GM19467 (cell line): ENCODE results near the gene PSMB9.
"Not testable (repeated sequence)": the region's sequence is repeated elsewhere in the genome, so short reads cannot be mapped to it uniquely, and the experiment has no call there.

Experiments used
- ATAC-seq: cut with Tn5 transposase; IDR thresholded peaks from one replicate; pipeline ENCODE4 v1.9.1; 2021; ENCODE audit warnings: mild to moderate bottlenecking, moderate library complexity; ENCODE audit not compliant: unreplicated experiment

Gene PSMB9

DNA sequence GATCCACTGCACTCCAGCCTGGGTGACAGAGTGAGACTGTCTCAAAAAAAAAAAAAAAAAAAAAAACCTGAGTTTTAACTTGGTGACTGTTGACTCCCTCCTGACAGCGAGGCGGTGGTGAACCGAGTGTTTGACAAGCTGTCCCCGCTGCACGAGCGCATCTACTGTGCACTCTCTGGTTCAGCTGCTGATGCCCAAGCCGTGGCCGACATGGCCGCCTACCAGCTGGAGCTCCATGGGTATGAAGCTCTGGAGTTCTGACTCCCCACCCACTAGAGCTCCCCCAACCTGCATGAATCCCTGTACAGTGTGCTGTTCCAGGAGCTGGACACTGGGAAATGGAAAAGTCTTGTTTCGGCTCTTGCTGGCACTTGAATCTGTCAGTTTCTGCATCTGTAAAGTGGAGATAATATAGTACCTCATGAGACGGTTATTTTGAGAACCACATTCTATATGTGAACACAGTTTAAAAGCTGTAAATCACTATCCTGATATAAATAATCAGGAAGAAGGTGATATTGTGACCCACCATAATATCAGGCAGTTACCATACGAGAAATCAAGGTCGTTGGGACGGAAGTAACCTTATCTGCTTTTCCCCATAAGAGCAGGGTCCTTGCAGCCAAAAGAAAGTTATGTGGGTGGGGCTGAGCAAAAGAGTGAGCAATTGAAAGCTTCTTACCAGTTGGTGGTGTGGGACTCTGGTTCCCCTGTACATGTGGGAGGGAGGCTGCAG, 3.3 kb downstream of the PSMB9 start:
- ATAC-seq, result no peak

- no peak for ATAC-seq
Measured at GRCh38 chr6:32858194-32858593, 4.2 kb downstream of the PSMB9 start.

- ATAC-seq, result no peak
Measured at GRCh38 chr6:32860674-32861073, 6.7 kb downstream of the PSMB9 start.

GRCh38 chr6:32862725-32863124, 8.7 kb downstream of the PSMB9 start:
- ATAC-seq, result no peak

GRCh38 chr6:32865724-32866443, 11.9 kb downstream of the PSMB9 start:
- no peak for ATAC-seq

- ATAC-seq, result no peak
Measured at GRCh38 chr6:32867022-32867477, 13.1 kb downstream of the PSMB9 start.

GRCh38 chr6:32867554-32868256, 13.7 kb downstream of the PSMB9 start:
- ATAC-seq, result no peak

DNA sequence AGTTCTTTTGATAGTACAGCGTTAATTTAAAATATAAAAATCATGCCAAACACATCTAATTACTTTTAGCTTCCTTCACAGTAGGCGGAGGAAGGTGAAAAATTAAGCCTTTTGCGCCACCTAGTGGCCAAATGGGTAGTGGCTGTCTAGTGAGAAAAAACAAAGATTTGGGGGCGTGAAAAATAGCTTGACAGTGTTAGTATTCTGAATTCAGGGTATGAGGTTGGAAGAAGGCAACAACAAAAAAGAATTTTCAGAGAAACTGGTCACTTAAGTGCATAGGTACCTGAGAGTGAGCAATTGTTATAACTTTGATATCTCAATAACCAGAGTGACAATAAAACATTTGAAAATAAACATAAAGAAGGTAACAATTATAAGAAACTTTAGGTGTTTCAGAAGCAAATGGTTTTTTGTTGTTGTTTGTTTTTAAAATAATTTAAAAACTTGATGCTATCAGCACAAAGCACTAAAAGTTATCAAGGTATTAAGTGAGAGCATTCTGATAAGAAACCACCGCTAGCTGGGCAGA, 14.3 kb downstream of the PSMB9 start:
- no peak for ATAC-seq

DNA sequence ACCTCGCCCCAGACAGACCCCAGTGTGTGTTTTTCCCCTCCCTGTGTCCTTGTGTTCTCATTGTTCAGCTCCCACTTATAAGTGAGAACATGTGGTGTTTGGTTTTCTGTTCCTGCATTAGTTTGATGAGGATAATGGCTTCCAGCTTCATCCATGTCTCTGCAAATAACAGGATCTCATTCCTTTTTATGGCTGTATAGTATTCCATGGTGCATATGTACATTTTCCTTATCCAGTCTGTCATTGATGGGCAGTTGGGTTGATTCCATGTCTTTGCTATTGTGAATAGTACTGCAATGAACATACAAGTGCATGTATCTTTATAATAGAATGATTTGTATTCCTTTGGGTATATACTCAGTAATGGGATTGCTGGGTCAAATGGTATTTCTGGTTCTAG, 20.0 kb downstream of the PSMB9 start:
- not testable (repeated sequence) for ATAC-seq

DNA sequence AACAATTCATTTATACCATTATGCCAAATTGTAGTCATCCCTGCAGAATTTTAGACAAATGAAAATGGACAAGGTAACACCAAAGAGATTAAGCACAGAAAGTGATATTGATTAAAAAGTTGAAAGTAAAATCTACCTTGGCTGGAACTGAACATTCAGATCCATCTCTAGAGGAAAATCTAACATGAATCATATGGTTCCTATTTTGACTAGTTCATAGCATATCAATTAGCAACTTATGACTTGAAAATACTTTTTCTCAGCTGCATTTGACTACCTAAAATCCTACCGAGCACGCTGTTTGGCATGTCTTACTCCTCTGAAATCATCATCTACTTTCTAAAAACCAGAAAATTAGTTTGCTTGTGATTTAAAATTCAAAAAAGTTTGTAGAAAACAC, 22.6 kb downstream of the PSMB9 start:
- ATAC-seq, result no peak

GRCh38 chr6:32879691-32880090, 25.7 kb downstream of the PSMB9 start:
- ATAC-seq, result no peak

DNA sequence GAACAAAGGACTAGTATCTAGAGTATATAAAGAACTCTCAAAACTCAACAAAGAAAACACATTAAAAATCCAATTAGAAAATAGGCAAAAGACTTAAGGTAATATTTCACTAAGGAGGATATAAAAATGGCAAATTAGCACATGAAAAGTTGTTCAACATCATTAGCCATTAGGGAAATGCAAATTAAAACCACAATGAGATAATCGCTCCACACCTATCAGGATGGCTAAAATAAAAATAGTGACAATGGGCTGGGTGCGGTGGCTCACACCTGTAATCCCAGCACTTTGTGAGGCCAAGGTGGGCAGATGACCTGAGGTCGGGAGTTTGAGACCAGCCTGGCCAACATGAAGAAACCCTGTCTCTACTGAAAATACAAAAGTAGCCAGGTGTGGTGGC, 27.0 kb downstream of the PSMB9 start:
- ATAC-seq, result not testable (repeated sequence)

DNA sequence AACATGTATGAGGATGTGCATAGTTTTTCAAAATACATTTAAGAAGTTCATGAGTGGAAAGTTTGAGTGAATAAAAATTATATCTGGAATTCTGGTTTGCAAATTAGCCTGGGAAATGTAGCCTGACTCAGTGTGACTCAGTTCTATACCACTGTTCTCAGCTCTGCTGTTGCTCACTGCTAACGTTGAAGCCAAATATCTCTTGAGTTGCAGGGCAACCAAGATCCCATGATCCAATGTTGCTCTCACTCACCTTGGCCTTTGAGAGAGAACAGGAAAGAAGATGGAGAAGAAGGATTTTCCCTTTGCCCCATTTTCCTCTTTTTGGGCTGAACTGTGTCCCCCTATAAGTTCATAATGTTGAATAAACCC, 28.9 kb downstream of the PSMB9 start:
- ATAC-seq, result no peak

DNA sequence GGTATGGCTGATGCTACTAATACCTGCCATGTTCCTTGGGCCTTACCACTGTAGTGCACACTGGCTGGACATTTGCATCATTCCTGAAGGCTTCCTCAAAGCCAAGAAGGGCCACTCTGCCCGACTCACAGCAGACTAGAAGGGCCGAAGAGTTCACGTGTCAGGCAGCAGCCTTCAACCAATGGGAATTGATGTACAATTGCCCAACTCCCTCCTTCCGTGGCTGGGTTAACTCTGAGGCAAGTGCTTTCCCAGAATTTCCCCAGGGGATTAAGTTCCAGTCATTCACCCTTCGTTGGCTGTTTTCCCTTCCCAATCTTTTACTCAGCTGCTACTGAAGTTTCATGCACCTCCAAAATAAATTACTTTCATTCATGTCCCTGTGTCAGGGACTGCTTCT, 29.8 kb downstream of the PSMB9 start:
- no peak for ATAC-seq

DNA sequence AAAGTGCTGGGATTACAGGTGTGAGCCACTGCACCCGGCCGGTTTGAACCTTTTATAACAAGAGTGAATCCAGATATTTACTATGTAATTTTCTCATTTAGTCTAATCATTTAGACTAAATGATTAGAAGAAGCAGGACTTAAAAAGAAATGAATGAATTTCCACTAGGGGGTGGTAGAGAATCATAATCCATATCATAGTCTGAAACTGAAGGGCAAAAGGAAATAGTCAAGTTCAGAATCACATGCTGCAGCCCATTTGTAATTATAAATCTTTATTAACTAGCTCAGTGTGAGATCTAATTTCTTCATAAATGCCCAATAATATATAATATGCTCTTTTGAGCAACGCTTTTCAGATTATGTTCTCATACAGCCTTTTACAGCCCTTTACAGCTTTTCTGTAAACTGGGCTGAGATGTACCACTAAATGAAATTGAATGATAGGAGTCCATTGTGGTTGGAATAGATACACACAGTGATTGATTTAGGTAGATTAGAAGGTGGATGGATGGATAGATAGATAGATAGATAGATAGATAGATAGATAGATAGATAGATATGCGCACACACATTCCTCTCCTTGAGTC, 31.8 kb downstream of the PSMB9 start:
- no peak for ATAC-seq

- ATAC-seq, result no peak
Measured at GRCh38 chr6:32886681-32887383, 32.8 kb downstream of the PSMB9 start.

- ATAC-seq, result no peak
Measured at GRCh38 chr6:32887616-32888015, 33.6 kb downstream of the PSMB9 start.

DNA sequence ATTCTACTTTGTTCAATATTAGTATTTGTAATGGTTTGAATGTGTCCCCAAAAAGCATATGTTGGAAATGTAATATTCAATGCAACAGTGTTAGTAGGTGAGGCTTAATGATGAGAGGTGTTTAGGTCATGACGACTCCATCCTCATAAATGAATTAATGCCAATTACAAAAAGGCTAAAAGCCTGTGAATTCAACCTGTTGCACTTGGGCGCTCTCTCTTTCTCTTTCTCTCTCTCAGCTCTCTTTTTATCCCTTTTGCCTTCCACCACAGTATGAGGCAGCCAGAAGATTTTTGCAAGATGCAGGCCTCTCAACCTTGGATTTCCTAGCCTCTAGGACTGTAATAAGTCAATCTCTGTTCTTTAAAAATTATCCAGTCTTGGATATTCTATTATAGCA, 34.6 kb downstream of the PSMB9 start:
- ATAC-seq, result no peak

- no peak for ATAC-seq
Measured at GRCh38 chr6:32889533-32889932, 35.5 kb downstream of the PSMB9 start.

DNA sequence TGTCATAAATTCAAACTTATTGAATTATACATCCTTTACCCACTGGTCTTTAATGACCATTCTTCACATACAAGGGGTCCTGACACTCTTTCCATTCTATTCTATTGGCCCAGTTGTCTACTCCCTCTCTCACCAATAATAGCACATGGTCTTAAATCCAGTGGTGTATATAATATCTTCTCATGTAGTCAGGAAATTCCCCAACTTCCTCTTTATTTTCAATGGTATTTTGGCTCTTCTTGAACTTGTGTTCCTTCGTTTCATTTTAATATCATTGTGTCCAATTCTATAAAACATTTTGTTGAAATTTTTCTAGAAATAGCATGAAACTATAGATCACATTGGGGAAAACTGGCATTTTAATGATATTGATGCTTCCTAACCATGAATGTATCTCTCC, 36.8 kb downstream of the PSMB9 start:
- no peak for ATAC-seq
